HG02588 (cell line): ENCODE results near the gene OPTN.
"Not testable (repeated sequence)": the region's sequence is repeated elsewhere in the genome, so short reads cannot be mapped to it uniquely, and the experiment has no call there.

Experiments
- ATAC-seq: cut with Tn5 transposase; IDR thresholded peaks from one replicate; pipeline ENCODE4 v1.9.1; 2021; ENCODE audit warnings: mild to moderate bottlenecking, moderate library complexity; ENCODE audit not compliant: unreplicated experiment

Gene OPTN

DNA sequence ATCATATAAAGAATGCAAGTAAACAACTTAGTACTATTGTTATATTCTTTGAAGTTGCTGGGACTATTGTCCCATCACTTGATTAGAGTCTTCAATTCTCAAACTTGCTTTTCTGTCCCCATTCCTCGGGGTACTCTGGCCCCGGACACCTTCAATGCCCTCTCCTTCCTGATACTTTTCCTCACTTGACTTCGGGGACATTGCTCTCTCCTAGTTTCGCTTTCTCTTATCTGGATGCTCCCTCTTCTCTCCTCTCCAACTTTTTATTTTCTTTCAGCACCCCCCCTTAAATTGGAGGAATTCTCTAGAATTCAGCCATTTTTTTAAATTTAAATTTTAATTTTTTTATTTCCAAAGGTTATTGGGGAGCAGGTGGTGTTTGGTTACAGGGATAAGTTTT, 10.6 kb upstream of the OPTN start:
- ATAC-seq: no peak

DNA sequence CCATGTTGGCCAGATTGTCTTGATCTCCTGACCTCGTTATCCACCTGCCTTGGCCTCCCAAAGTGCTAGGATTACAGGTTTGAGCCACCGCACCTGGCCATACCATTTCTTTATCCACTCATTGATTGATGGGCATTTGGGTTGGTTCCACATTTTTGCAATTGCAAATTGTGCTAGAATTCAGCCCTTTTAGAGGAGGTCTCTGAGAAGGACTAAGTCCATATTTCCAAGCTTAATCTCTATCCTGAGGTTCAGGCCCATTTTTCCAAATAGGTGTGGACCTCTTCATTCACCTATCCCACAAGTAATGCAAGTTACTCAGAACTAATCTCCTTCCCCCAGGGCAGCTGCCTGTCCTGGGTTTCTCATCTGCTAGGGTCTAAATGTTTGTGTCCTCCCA, 9.7 kb upstream of the OPTN start:
- ATAC-seq: no peak

DNA sequence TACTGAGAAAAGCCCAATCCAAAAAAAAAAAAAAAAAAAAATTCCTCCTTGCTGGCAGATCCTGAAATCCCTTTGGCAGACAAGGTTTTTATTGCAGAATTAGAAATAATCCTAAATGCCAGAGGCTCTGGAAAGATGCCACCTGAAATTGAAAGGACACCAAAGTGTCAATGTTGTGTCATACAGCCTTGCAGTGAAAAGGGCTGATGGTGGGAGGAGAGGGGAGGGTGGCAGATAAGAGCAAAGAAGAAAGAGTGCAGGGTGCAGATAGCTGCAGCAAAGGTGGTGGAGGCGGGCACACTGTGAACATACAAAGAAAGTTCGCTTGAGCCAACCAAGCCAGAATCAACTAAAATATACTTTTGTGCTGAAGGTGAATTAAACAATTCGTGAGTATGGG, 8.2 kb upstream of the OPTN start:
- ATAC-seq: no peak

DNA sequence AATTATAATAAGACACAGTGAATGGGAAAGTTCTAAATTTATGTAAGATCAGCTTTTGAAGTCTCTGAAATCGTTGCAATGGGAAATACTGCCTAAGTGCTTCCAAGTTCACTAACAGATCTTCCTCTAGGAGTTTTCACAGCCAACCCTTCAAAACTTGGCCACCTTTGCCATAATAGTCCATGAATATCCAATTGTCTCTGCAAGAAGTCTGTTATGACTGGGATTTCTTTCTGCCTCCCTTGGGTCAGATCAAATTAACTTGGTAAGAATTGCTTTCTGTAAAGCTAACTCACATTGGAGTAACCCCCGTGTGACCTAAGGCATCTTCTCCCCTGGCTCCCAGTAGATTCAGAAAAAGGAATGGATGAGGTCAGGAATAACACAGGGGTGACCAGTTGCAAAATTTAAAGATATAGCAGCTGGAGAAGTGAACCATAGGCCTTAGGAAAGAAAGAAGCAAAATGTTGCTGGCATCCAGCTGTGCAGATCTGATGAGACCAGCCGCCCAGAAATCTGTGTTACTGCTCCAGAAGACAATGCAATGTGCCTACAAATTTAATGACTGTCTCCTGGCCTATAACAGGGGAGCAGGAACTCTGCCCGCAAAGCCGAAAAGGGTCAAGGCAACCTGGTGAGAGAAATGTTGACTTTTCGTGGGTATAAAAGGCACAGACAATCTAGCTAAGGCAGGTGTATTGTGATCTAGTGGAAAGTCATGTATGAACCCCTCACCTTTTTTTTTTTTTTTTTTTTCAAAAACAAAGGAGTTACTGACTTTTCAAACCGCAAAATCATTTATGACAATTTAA, 7.5 kb upstream of the OPTN start:
- ATAC-seq: no peak

DNA sequence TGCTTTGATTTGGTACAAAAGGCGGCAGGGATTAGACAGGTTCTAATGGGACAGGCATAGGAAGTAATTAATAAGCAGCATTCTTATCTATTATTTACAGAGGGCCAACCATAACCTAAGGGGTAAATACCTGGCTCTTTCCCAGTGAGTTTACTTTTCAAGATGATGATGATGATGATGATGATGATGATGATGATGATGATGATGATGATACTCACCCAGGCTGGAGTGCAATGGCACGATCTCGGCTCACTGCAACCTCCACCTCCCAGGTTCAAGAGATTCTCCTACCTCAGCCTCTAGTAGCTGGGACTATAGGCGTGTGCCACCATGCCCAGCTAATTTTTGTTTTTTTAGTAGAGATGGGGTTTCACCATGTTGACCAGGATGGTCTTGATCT, 5.9 kb upstream of the OPTN start:
- ATAC-seq: not testable (repeated sequence)

DNA sequence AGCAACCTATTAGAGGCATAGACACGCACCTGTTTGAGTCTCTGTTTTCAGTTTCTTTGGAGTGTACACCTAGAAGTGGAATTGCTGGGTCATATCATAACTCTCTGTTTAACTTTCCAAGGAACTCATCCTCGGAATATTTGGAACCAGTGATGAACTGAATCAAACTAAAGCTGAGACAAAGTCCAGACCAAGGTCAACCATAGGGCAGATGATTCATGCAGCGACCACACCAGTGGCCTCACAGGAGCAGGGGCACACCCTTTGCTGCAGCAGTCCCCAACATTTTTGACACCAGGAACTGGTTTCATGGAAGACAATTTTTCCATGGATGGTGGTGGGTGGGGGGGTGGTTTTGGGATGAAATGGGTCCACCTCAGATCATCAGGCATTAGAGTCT, 4.9 kb upstream of the OPTN start:
- ATAC-seq: no peak

DNA sequence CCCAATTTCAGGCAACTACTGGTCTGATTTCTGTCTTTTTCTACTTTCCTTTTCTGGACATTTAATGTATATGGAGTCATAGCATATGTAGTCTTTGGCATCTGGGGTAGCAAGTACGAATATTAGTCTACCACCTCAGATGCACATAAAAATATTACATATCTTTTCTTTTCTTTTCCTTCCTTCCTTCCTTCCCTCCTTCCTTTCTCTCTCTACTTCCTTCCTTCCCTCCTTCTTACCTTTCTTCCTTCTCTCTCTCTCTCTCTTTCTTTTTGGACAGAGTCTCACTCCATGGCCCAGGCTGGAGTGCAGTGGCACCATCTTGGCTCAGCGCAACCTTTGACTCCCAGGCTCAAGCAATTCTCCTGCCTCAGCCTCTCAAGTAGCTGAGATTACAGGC, 4.0 kb upstream of the OPTN start:
- no peak for ATAC-seq

DNA sequence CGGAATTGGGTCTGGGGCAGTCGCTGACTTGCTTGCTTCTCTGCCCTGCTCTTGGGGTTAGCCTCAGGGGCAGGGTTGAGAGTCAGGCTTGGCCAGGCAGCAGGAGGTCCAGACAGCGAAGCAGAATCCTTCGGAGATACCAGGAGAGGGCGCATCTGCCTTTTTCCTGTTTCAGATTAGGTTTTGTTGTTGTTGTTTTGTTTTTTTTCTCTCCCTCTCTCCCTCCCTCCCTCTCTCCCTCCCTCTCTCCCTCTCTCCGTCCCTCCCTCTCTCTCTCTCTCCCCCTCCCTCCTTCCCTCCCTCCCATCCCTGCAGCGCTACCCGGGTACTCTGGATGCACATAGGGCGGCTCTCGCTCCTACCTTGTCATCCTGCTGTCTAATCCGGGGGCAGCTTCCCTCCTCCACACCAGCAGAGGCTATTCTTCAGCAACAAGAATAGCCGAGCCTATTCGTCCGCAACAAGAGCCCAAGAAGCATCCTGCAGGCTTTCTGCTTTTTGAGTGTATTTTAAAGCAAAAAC, 758 bp upstream of the OPTN start:
- peak; percentile 39 for ATAC-seq

DNA sequence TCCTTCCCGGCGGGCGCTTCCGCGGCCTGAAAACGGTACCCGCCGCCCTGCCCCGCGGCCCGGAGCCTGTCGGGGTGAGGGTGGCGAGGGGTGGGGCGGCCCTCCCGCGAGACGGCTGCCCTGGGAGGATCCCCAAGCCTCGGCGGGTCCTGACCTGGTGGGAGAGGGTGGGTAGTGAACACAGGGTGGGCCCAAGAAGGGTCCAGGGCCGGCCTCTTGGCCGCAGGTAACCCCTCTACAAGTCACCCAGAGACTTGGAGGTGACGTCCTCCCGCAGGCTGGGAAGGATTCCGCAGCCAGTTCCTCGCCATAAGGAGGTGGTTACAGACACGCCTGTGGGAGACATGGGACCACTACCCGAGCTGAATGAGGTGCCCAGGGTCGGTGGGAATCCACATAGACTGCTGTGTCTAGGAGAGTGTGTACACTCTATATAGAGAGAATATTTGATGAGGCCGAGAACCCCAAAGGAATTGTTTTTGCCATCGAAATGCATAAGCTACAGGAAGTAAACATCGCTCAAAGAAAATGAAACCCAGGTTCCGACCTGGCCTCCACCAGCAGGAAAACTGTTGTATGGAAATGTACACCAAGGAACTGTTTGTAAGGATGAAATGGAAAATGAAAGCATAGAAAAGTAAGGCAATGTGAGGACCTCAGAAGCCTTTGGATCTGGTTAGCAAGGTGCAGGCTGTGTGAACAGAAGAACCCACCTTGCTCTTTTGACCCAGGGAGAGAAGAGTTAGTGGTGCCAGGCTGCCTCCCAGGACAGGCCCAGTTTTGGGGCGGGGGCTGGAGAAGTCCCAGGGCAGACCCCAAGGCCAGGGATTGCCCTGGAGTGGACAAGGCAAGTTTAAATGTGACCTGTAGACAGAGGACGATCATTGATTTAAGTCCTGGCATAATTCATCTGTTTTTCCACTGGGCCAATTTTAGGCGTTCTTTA, 659 bp downstream of the OPTN start:
- peak; percentile 27 for ATAC-seq

DNA sequence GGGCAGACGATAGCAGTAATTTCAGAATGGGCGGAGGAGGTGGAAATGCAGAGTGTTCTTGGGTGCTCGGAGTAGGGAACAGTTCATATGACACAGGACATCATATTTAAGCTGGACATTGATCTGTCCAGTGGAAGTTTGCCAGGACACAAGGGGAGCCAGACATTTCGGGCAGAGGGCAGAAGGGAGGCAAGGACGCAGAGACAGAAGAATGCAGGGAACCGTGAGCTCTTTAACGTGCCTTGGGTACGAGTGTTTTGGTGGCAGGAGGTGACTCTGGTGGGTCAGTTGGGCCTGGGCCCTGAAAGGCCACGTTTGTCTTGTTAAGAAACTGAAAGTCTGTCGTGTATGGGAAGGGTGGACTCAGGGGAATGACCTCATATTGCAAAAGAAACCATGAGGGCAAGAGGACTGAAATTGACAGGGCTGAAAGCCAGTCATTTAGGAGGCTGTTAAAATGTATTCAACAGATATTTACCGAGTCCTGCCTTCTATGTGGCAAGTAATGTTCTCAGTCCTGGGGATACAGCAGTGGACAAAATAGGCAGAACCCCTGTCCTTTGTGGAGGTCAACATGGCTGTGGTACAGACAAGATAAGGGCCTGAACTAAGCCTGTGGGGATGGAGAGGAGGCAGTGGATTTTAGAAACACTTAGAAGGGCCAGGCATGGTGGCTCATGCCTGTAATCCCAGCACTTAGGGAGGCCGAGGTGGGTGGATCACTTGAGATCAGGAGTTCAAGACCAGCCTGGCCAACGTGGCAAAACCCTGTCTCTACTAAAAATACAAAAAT, 2.2 kb downstream of the OPTN start:
- ATAC-seq: no peak

DNA sequence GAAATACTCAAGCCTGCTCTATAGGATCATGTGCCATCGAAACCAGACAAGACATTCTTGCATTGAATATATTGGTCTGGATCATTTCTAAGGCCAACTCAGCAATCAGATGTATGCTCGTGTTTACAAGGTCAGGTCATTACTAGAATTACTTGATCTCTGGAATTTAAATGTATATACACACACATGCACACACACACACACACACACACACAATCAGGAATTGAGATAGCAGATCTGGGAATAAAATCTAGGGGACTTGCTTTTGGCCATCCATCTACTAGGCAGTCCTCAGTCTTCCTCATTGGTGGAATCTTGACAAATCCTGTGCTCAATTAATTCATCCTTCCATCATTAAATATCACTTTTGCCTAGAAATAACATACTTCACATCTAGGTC, 3.6 kb downstream of the OPTN start:
- ATAC-seq: no peak

DNA sequence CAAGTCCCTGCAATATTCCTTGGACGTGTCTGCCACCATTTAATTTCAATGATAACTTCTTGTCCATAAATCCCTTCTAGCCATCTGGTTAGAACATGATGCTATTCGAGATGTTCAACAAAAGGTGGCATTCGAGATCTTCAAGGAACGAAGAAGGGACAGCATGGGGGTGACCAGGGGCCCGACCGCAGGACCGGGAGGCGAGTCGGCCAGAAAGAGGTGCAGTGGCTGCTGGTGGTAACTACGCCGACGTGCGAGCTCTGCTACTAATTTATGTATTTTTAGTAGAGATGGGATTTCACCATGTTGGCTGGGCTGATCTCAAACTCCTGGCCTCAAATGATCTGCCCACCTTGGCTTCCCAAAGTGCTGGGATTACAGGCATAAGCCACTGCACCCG, 4.7 kb downstream of the OPTN start:
- ATAC-seq: no peak

DNA sequence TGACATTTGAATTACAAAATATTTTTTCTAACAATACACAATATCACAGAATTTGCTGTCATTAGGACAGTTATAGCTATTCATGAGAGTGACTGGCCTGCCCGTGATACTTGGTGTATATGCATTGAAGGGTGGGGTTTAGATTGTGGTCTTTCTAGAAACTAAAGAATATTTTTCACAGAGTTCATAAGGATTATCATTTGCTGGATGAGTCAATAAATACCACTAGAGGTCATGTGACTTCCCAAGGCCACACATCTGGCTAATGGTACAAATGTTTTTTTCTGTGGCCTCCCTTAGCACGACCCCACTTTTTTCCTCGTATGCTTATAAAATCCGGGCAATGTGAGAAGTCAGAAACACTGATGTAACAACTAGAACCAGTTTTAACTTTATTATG, 5.2 kb downstream of the OPTN start:
- ATAC-seq: no peak

DNA sequence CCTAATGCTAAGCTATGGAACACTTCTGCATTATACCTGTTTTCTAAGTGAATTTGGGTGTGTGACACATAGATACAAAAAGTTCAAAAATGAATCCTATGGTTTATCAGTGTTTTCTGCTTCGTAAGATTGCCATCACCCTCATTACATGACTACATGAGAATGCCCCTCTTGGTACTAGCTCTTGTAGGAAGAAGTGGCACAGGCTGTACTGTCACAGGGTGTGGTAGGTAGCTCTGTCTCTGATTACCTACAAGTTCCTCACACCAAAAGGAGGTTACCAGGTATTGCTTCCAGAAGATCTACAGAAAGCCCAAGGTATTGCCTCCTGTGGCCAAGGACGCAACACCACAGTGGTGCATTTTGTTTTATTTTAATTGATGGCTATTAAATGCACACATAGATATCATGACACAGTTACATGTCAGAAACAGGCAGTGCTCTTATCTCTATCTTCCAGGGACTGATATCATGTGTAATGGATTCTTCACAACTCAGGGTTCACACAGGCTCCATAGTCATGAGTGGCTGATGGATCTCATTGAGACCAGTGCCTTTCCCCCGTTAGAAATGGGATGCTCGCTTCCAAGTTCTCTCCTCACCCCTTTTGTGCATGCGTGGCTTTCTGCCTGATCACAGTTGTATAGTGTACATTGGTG, 6.6 kb downstream of the OPTN start:
- ATAC-seq: no peak

DNA sequence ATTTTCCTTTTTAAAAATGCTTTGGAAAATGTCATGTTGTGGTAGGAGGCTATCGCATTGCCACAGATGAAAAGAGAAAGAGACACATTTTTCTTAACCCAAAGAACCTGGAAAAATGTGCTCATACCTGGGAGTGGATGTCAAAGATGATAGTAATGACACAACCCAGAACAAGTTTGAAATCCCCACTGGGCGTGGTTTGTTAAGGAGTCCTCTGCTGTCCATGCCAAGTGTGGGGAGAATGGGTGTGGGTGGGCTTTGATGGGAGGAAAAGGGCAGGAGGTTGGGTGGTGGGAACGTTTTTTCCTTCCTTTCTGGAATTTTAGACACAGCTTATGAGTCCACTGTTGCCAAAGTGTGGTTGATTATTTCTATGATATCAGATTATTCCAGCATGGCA, 10.9 kb downstream of the OPTN start:
- no peak for ATAC-seq

DNA sequence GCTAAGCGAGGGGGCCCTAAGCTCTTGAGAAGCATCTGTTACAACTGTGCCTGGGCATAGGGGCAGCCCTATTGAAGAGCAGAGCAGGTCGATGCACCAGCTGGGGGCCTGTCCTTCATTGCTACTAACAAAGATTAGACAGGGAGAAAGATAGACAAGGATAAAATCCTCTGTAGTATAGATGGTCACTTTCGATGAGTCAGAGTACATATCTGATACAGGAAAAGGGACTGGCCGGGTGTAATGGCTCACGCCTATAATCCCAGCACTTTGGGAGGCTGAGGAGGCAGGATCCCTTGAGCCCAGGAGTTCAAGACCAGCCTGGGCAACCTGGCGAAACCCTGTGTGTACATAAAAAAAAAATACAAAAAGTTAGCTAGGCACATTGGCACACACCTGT, 13.6 kb downstream of the OPTN start:
- no peak for ATAC-seq

DNA sequence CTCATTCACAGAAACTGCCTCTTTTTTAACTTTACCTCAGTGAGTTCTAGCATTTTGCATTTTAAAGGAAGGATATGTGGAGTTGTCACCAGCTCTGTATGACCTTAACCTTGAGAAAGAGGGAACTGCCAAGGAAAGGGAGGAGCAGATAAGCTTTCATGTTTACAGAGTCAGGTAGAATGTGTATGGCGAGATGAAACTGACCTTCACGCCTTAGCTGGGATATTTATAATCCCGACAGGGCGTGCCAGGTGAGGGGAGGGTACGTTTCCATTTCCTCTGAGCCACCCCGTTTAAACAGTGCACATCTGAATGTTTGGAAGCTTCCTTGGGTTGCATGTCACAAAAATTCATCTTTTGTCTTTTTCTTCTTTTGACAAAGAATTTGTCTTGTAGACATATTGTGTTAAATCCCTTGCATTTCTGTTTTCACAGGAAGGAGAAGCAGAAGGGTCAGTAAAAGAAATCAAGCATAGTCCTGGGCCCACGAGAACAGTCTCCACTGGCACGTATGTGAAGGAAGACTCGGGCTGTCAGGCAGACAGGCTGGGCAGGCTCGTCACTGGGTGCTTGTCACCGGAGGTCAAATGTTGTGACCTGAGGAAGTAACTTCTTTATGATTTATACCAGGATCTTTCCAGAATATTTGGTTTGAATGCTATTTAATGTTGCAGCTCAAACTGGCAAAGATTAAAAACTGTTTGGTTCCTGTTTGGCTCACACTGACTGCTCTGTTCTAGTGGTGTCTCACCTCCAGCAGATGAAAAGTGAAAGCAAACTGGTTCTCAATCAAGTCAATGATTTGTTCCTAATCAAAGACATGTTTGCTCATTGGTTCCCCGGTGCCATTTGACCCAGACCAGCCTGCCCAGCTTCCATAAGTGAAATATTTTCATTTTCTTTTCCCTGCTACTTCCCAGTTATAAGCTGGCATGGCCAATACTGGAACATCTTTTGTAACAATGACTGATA, 16.2 kb downstream of the OPTN start:
- peak; percentile 67 for ATAC-seq

DNA sequence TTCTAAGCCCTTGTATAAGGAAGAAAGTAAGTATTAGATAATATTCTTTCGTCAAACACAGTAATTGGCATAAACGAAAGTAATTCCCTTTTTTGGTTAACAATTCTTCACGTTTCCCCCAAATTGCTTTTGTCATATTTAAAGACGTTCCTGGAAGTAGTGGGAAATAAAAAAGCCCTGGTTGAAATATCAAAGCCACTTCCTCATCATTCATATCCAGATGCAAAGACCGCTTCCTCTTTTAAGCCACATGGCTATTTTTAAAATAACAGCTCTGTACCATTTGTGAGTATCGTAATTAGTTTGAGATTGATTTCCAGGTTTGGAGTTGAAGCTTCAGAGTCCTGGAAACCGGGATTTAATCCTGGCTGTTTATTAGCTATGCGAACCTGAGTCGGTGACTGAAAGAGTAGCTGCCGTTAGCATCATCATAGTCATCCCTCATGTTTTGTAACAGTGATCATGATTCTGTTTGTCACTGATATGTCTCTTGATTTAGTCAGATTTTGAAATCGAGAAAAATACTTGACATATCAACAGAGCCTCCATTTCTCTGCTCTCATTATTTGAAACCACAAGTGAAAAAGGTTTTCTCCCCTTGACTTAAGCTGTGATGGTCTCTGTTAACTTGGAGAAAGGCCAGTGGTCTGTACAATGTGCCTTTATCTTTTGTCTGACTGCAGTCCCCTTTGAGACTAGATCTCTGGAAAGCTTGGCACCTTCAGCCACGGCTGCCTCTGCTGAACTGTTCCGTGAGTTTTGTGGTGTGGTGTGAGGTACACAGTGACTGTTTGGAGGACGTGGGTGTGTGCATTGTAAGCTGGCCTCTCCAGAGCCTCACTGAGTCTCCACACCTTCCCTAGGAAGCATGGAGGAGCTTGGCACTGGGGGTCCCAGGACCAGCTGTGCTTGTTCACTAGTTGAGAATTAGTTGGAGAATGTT, 18.1 kb downstream of the OPTN start:
- no peak for ATAC-seq
